HepG2 (cell line): ENCODE results near the gene C1orf50. TPM values are rescaled to one million over a fixed set of nuclear protein-coding genes. Genes with fewer than 3 reads are reported as not detected.

Experiments used
- ARNTL ChIP-seq: sonication (generic); formaldehyde crosslinking; IDR thresholded peaks from 2 replicates; pipeline ENCODE4 v1.4.0; 2020; ENCODE audit warnings: mild to moderate bottlenecking, missing genetic modification reagents
- CBX5 ChIP-seq: sonication (generic); formaldehyde crosslinking; IDR thresholded peaks from 2 replicates; pipeline ENCODE4 v1.4.0; 2020; ENCODE audit warnings: missing genetic modification reagents, borderline replicate concordance
- GATA4 ChIP-seq: sonication (generic); IDR thresholded peaks from 2 replicates; pipeline ENCODE4 v1.6.1; 2016; ENCODE audit warnings: antibody characterized with exemption, low read depth, borderline replicate concordance
- HDAC1 ChIP-seq: sonication (generic); formaldehyde crosslinking; IDR thresholded peaks from 2 replicates; pipeline ENCODE4 v1.5.1; 2020; ENCODE audit warnings: mild to moderate bottlenecking, missing genetic modification reagents
- HNF1A ChIP-seq, 2 experiments: sonication (generic) in 1 of 2; formaldehyde crosslinking in 1 of 2; IDR thresholded peaks; 2 replicates each; pipeline versions ENCODE4 v1.4.0 to v1.6.1; 2016 to 2020; ENCODE audit warnings: borderline replicate concordance in 1 of 2, low read depth in 1 of 2, mild to moderate bottlenecking in 1 of 2, missing genetic modification reagents in 1 of 2
- MLXIP ChIP-seq: sonication (generic); formaldehyde crosslinking; IDR thresholded peaks from 2 replicates; pipeline ENCODE4 v1.9.0; 2021; ENCODE audit warnings: missing genetic modification reagents, borderline replicate concordance
- NCOA5 ChIP-seq: sonication (generic); formaldehyde crosslinking; IDR thresholded peaks from 2 replicates; pipeline ENCODE4 v1.4.0; 2020; ENCODE audit warnings: missing genetic modification reagents
- NR2C2 ChIP-seq: sonication (generic); formaldehyde crosslinking; IDR thresholded peaks from 2 replicates; pipeline ENCODE4 v1.4.0; 2020; ENCODE audit warnings: missing genetic modification reagents, mild to moderate bottlenecking, moderate library complexity, borderline replicate concordance
- PATZ1 ChIP-seq: sonication (generic); formaldehyde crosslinking; IDR thresholded peaks from 2 replicates; pipeline ENCODE4 v1.4.0; 2020; ENCODE audit warnings: missing genetic modification reagents
- PHF5A ChIP-seq: IDR thresholded peaks from one replicate; pipeline ENCODE4 v1.6.1; 2018; ENCODE audit warnings: low read depth, missing genetic modification reagents; ENCODE audit not compliant: unreplicated experiment
- PLRG1 ChIP-seq: fragments of 450-650 bp; conservative IDR thresholded peaks from 2 replicates; pipeline ENCODE4 v1.6.1; 2016
- POLR2G ChIP-seq: fragments of 200-400 bp; formaldehyde crosslinking; IDR thresholded peaks from 2 replicates; pipeline ENCODE4 v1.6.1; 2018; ENCODE audit warnings: mild to moderate bottlenecking, low read depth, low read length, moderate library complexity
- ZBTB7B ChIP-seq: sonication (generic); formaldehyde crosslinking; IDR thresholded peaks from 2 replicates; pipeline ENCODE4 v1.4.0; 2020; ENCODE audit warnings: missing genetic modification reagents
- ZFYVE20 ChIP-seq: sonication (generic); formaldehyde crosslinking; IDR thresholded peaks from 2 replicates; pipeline ENCODE4 v1.8.0; 2023; ENCODE audit warnings: low read depth, mild to moderate bottlenecking, moderate library complexity, missing genetic modification reagents, borderline replicate concordance
- ZNF282 ChIP-seq: fragments of 450-650 bp; IDR thresholded peaks from 2 replicates; pipeline ENCODE4 v1.6.1; 2018; ENCODE audit not compliant: partially characterized antibody
- ZNF451 ChIP-seq: sonication (generic); formaldehyde crosslinking; IDR thresholded peaks from 2 replicates; pipeline ENCODE4 v1.5.0; 2020; ENCODE audit warnings: mild to moderate bottlenecking, missing genetic modification reagents
- ZNF547 ChIP-seq: sonication (generic); formaldehyde crosslinking; IDR thresholded peaks from 2 replicates; pipeline ENCODE4 v1.5.1; 2020; ENCODE audit warnings: mild to moderate bottlenecking, missing genetic modification reagents
- ZNF672 ChIP-seq: sonication (generic); formaldehyde crosslinking; IDR thresholded peaks from 2 replicates; pipeline ENCODE4 v1.8.1; 2022; ENCODE audit warnings: missing genetic modification reagents
- polyA plus RNA-seq, 8 experiments: library from polyadenylated mRNA; depleted of rRNA in 3 of 8; stranded (reverse) in 7 of 8; unstranded in 1 of 8; fragments of >200 nt; fragmentation: Illumina TruSeq in 4 of 8; extraction: Trizol in 4 of 8; gene quantifications; 2 replicates each; pipeline versions ENCODE4 v1.2.1 to v1.2.3, GENCODE V29; 2011 to 2016; ENCODE audit warnings: low read depth in 4 of 8, missing spikeins in 1 of 8, mixed read lengths in 1 of 8; ENCODE audit not compliant: insufficient read depth in 1 of 8
- total RNA-seq, 5 experiments: library from RNA; depleted of rRNA; stranded (reverse); fragments of >200 nt; fragmentation: Illumina TruSeq; extraction: Trizol; gene quantifications; 2 replicates each; pipeline ENCODE4 v1.2.3, GENCODE V29; 2016; ENCODE audit warnings: low read depth in 1 of 5

C1orf50 gene
- total and polyA plus RNA-seq, 2 of the 13 experiments (the other 11 are each of a cell fraction or from before 2014, with no cell fraction given), result 4.3 to 4.8 TPM

- TF ChIP-seq PATZ1 (CRISPR knock-in tag), result peak; percentile 41; the same call in 1 of the 2 replicates
- peak; percentile 45; the same call in 1 of the 2 replicates for TF ChIP-seq ZBTB7B
- no peak for TF ChIP-seq ZNF547 (CRISPR knock-in tag)
- TF ChIP-seq GATA4, result 0 out of 2 replicates have a peak, but pooled peaks have one; percentile 40
- TF ChIP-seq ZNF672 (CRISPR knock-in tag), result no peak
- no peak for TF ChIP-seq ARNTL (CRISPR knock-in tag)
- TF ChIP-seq NCOA5, result no peak
- 0 out of 2 replicates have a peak, but pooled peaks have one; percentile 72 for TF ChIP-seq ZFYVE20 (CRISPR knock-in tag)
- no peak for TF ChIP-seq HDAC1 (CRISPR knock-in tag)
- no peak for TF ChIP-seq MLXIP (CRISPR knock-in tag)
- no peak for TF ChIP-seq ZNF282
- no peak for TF ChIP-seq HNF1A (IDR thresholded peaks at IDR 0.05; ENCODE audit: low read depth)
- no peak for TF ChIP-seq HNF1A (CRISPR knock-in tag; IDR thresholded peaks at IDR 0.05; ENCODE audit: borderline replicate concordance)
- no peak for TF ChIP-seq PHF5A
- no peak for TF ChIP-seq POLR2G
- TF ChIP-seq ZNF451 (CRISPR knock-in tag), result 0 out of 2 replicates have a peak, but pooled peaks have one; percentile 13
- no peak for TF ChIP-seq NR2C2 (CRISPR knock-in tag)
- no peak for TF ChIP-seq PLRG1
- no peak for TF ChIP-seq CBX5 (CRISPR knock-in tag)
These were observed 506 bp downstream of the C1orf50 start (continued) for GRCh38 chr1:42767510-42768000.
